HepG2 (cell line): Measurements from ENCODE around the gene CAT. TPM values are rescaled to one million over a fixed set of nuclear protein-coding genes. Genes with fewer than 3 reads are reported as not detected.

Source experiments
- ATAC-seq: fragments of 200-7000 bp; cut with Tn5 transposase; 3 replicates; pipeline ENCODE4 v1.9.1; 2020; ENCODE audit warnings: mild to moderate bottlenecking, moderate library complexity
- BruUV-seq: library from RNA; stranded (reverse); fragments of 400-500 nt; replicated peaks from 2 replicates; lab custom pipeline; 2021; lab: Mats Ljungman, UMichigan
- CTCF ChIA-PET: fragments of 300-600 bp; formaldehyde crosslinking; extraction: SDS; loops from one replicate; lab custom pipeline; 2021; ENCODE audit warnings: low total read pairs, inconsistent platforms, low intra/inter-chr PET ratio; lab: Yijun Ruan, JAX
- POLR2A ChIA-PET: fragments of 350-600 bp; sonication (Branson Sonifier 250); formaldehyde crosslinking; loops from one replicate; lab custom pipeline; 2020; ENCODE audit warnings: antibody characterized with exemption, inconsistent platforms; lab: Yijun Ruan, JAX
- DNase-seq: peaks from one replicate; pipeline ENCODE4 v3.0.0-alpha.2; 2015; ENCODE audit warnings: low spot score
- FAIRE-seq: peaks from 3 replicates; lab custom pipeline; 2011; peaks lifted over from hg19 to GRCh38; lab: Jason Lieb, UNC
- H2AFZ ChIP-seq: one replicate; pipeline ENCODE4 v1.6.1; 2011; ENCODE audit warnings: low read length, inconsistent platforms
- H3K27ac ChIP-seq: fragments of 300-600 bp; 3 replicates; pipeline ENCODE4 v1.8.0; 2011; ENCODE audit warnings: mixed run types, mild to moderate bottlenecking, mixed read lengths, low read length, inconsistent platforms; ENCODE audit not compliant: insufficient read depth; ENCODE audit errors: extremely low read length
- H3K27me3 ChIP-seq, 2 experiments: fragments of 200-600 bp in 1 of 2; 2 replicates in 1 of 2; 3 replicates in 1 of 2; pipeline versions ENCODE4 v1.6.0 to v1.8.0; 2011; ENCODE audit warnings: low read length in 2 of 2, mild to moderate bottlenecking in 2 of 2, moderate library complexity in 2 of 2, inconsistent platforms in 1 of 2; ENCODE audit not compliant: insufficient read depth in 2 of 2, control insufficient read depth in 1 of 2
- H3K36me3 ChIP-seq, 2 experiments: fragments of 200-600 bp in 1 of 2; replicated peaks in 1 of 2; 2 replicates in 1 of 2; 3 replicates in 1 of 2; pipeline versions ENCODE4 v1.5.1 to v1.8.0; 2011; ENCODE audit warnings: low read length in 2 of 2, inconsistent platforms in 1 of 2; ENCODE audit not compliant: insufficient read depth in 2 of 2, control insufficient read depth in 1 of 2
- H3K4me1 ChIP-seq: 2 replicates; pipeline ENCODE4 v1.5.1; 2012; ENCODE audit warnings: low read length, inconsistent platforms; ENCODE audit not compliant: insufficient read depth
- H3K4me2 ChIP-seq: 2 replicates; pipeline ENCODE4 v1.6.0; 2011; ENCODE audit warnings: low read depth, low read length, inconsistent platforms
- H3K4me3 ChIP-seq, 3 experiments: fragments of 200-600 bp in 1 of 3; sonication (generic), shearing (Covaris generic) in 1 of 3; replicated peaks in 1 of 3; 2 replicates each; pipeline ENCODE4 v1.5.1; 2011 to 2016; ENCODE audit warnings: low read length in 3 of 3, inconsistent platforms in 2 of 3, low read depth in 2 of 3, mild to moderate bottlenecking in 2 of 3, control low read depth in 1 of 3, mixed read lengths in 1 of 3; ENCODE audit not compliant: insufficient read depth in 1 of 3
- H3K79me2 ChIP-seq: one replicate; pipeline ENCODE4 v1.6.1; 2011; ENCODE audit warnings: low read length, inconsistent platforms; ENCODE audit not compliant: insufficient read depth
- H3K9ac ChIP-seq: 2 replicates; pipeline ENCODE4 v1.6.0; 2011; ENCODE audit warnings: mild to moderate bottlenecking, low read depth, low read length, inconsistent platforms; ENCODE audit not compliant: insufficient read depth
- H3K9me3 ChIP-seq: 2 replicates; pipeline ENCODE4 v1.5.1; 2012; ENCODE audit warnings: mild to moderate bottlenecking, low read length
- H4K20me1 ChIP-seq: 2 replicates; pipeline ENCODE4 v1.6.0; 2011; ENCODE audit warnings: inconsistent platforms, mild to moderate bottlenecking, low read length, moderate library complexity; ENCODE audit not compliant: insufficient read depth
- CEBPG ChIP-seq: IDR thresholded peaks from 2 replicates; pipeline ENCODE4 v1.6.1; 2016
- ELF3 ChIP-seq: IDR thresholded peaks from 2 replicates; pipeline ENCODE4 v1.6.1; 2016; ENCODE audit warnings: missing genetic modification reagents, missing compliant biosample characterization
- MAFK ChIP-seq, 2 experiments: IDR thresholded peaks in 1 of 2; conservative IDR thresholded peaks in 1 of 2; 2 replicates each; pipeline ENCODE4 v1.6.1; 2011; ENCODE audit warnings: improper control_type of control experiment in 2 of 2, low read length in 2 of 2
- RFXANK ChIP-seq: IDR thresholded peaks from 2 replicates; pipeline ENCODE4 v1.6.1; 2016
- STAT5B ChIP-seq: sonication (generic); formaldehyde crosslinking; IDR thresholded peaks from 2 replicates; pipeline ENCODE4 v1.4.0; 2020; ENCODE audit warnings: missing genetic modification reagents
- YEATS2 ChIP-seq: sonication (generic); formaldehyde crosslinking; IDR thresholded peaks from 2 replicates; pipeline ENCODE4 v1.4.0; 2020; ENCODE audit warnings: missing genetic modification reagents, borderline replicate concordance
- ZFYVE20 ChIP-seq: sonication (generic); formaldehyde crosslinking; IDR thresholded peaks from 2 replicates; pipeline ENCODE4 v1.8.0; 2023; ENCODE audit warnings: low read depth, mild to moderate bottlenecking, moderate library complexity, missing genetic modification reagents, borderline replicate concordance
- ZNF563 ChIP-seq: sonication (generic); formaldehyde crosslinking; IDR thresholded peaks from 2 replicates; pipeline ENCODE4 v1.8.0; 2022; ENCODE audit warnings: mild to moderate bottlenecking, moderate library complexity, missing genetic modification reagents
- ZNF615 ChIP-seq: sonication (generic); formaldehyde crosslinking; IDR thresholded peaks from 2 replicates; pipeline ENCODE4 v1.5.0; 2020; ENCODE audit warnings: mild to moderate bottlenecking, missing genetic modification reagents, borderline replicate concordance
- ZNF616 ChIP-seq: sonication (generic); formaldehyde crosslinking; IDR thresholded peaks from 2 replicates; pipeline ENCODE4 v1.5.0; 2020; ENCODE audit warnings: low read depth, mild to moderate bottlenecking, missing genetic modification reagents
- ZNF777 ChIP-seq: sonication (generic); formaldehyde crosslinking; IDR thresholded peaks from 2 replicates; pipeline ENCODE4 v1.4.0; 2020; ENCODE audit warnings: missing genetic modification reagents
- in situ Hi-C: cut with HindIII; loops from 2 replicates; pipeline ENCODE4 v1.10.0; 2017; ENCODE audit warnings: low pct_unique_long_range_greater_than_20kb; ENCODE audit not compliant: extremely low pct_ligation_motif_present
- intact Hi-C: fragments of 100-400 bp; cut with micrococcal nuclease; formaldehyde crosslinking; loops from one replicate; pipeline ENCODE4 v1.10.0; 2022; ENCODE audit not compliant: unreplicated experiment
- polyA plus RNA-seq, 8 experiments: library from polyadenylated mRNA; depleted of rRNA in 3 of 8; stranded (reverse) in 7 of 8; unstranded in 1 of 8; fragments of >200 nt; fragmentation: Illumina TruSeq in 4 of 8; extraction: Trizol in 4 of 8; gene quantifications; 2 replicates each; pipeline versions ENCODE4 v1.2.1 to v1.2.3, GENCODE V29; 2011 to 2016; ENCODE audit warnings: low read depth in 4 of 8, missing spikeins in 1 of 8, mixed read lengths in 1 of 8; ENCODE audit not compliant: insufficient read depth in 1 of 8
- total RNA-seq, 5 experiments: library from RNA; depleted of rRNA; stranded (reverse); fragments of >200 nt; fragmentation: Illumina TruSeq; extraction: Trizol; gene quantifications; 2 replicates each; pipeline ENCODE4 v1.2.3, GENCODE V29; 2016; ENCODE audit warnings: low read depth in 1 of 5
- TF ChIP-seq, protein P1 (sequence below): sonication (generic); formaldehyde crosslinking; IDR thresholded peaks from 2 replicates; pipeline ENCODE4 v1.4.0; 2020; ENCODE audit warnings: missing genetic modification reagents
- TF ChIP-seq, protein P2 (sequence below): IDR thresholded peaks from 2 replicates; pipeline ENCODE4 v1.6.1; 2016
- TF ChIP-seq, protein P3 (sequence below): sonication (generic); formaldehyde crosslinking; IDR thresholded peaks from 2 replicates; pipeline ENCODE4 v1.4.0; 2020; ENCODE audit warnings: low read depth, missing genetic modification reagents
- TF ChIP-seq, protein P4 (sequence below): IDR thresholded peaks from 2 replicates; pipeline ENCODE4 v1.6.1; 2012; ENCODE audit warnings: low read depth, low read length, improper control_type of control experiment
- TF ChIP-seq, protein P5 (sequence below): sonication (generic); formaldehyde crosslinking; IDR thresholded peaks from 2 replicates; pipeline ENCODE4 v1.4.0; 2020; ENCODE audit warnings: missing genetic modification reagents

Gene CAT
- total and polyA plus RNA-seq, 2 of the 13 experiments (the other 11 are each of a cell fraction or from before 2014, with no cell fraction given), result 107 to 136 TPM

DNA sequence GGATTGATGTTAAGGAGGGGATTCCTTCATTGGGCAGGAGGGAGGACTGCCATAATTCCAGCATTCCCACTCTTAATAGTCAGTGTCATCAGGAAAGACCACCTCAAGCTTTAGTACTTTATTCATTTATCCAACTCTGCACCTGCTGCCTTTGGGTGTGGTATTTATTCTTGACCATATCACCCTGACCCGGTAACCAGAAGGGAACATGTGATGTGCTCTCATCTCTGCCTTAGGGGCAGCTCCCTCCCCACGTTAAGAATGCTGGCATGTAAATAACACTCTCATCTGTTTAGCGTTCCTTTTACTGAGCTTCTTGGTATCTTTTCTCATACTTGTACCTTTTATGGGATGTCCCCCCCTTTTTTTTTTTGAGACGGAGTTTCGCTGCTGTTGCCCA is 7.7 kb downstream of the CAT start (continued):
- TF ChIP-seq, protein P1, sequence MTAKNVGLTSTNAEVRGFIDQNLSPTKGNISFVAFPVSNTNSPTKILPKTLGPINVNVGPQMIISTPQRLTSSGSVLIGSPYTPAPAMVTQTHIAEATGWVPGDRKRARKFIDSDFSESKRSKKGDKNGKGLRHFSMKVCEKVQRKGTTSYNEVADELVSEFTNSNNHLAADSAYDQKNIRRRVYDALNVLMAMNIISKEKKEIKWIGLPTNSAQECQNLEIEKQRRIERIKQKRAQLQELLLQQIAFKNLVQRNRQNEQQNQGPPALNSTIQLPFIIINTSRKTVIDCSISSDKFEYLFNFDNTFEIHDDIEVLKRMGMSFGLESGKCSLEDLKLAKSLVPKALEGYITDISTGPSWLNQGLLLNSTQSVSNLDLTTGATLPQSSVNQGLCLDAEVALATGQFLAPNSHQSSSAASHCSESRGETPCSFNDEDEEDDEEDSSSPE (CRISPR knock-in tag), result no peak
- TF ChIP-seq, protein P2, sequence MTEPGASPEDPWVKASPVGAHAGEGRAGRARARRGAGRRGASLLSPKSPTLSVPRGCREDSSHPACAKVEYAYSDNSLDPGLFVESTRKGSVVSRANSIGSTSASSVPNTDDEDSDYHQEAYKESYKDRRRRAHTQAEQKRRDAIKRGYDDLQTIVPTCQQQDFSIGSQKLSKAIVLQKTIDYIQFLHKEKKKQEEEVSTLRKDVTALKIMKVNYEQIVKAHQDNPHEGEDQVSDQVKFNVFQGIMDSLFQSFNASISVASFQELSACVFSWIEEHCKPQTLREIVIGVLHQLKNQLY (CRISPR knock-in tag), result no peak
- TF ChIP-seq ZNF616 (CRISPR knock-in tag) (no peak), YEATS2 (CRISPR knock-in tag) (no peak), ZNF563 (CRISPR knock-in tag) (no peak)

DNA sequence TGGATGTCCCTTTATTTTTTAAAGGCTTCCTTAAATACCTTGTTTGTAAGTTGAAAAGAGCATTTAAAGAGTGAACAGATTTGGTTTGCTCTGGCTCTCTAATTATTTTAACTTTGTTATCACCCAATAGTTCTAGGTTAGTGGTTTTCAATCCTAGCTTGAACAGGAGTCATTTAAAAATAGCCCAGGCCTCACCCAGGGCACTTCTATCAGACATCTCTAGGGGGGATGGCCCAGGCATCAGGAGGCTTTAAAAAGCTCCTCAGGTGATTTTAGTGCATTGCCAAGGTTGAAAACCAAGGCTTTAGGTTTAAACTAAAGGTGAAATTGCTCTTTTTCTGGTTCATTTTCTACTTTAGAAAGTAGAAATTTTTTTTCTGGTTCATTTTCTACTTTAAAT is 8.3 kb downstream of the CAT start:
- Histone ChIP-seq H3K9ac (no peak overlapping the region), H3K9me3 (no peaks in the 10 kb centered on the region), H3K4me3 (no peak overlapping the region), H3K36me3 (peaks cover 11 to 34% of the 10 kb centered on the region in 2 experiments), H3K4me1 (peaks cover 23% of the 10 kb centered on the region), H4K20me1 (peaks cover 5% of the 10 kb centered on the region; the same call in 1 of the 2 replicates), H3K79me2 (peaks cover 59% of the 10 kb centered on the region), H2AFZ (no peak overlapping the region), H3K27ac (no peak overlapping the region), H3K27me3 (no peaks in the 10 kb centered on the region), H3K4me2 (no peak overlapping the region)
- BruUV-seq, result no TSS peak
- in situ Hi-C loops, result no loop called here
- ChIA-PET POLR2A (no interaction called here), CTCF (no interaction called here)
- ATAC-seq (no peak), DNase-seq (no peak), FAIRE-seq (no peak)
- intact Hi-C loops, result no loop called here
- TF ChIP-seq, protein P3, sequence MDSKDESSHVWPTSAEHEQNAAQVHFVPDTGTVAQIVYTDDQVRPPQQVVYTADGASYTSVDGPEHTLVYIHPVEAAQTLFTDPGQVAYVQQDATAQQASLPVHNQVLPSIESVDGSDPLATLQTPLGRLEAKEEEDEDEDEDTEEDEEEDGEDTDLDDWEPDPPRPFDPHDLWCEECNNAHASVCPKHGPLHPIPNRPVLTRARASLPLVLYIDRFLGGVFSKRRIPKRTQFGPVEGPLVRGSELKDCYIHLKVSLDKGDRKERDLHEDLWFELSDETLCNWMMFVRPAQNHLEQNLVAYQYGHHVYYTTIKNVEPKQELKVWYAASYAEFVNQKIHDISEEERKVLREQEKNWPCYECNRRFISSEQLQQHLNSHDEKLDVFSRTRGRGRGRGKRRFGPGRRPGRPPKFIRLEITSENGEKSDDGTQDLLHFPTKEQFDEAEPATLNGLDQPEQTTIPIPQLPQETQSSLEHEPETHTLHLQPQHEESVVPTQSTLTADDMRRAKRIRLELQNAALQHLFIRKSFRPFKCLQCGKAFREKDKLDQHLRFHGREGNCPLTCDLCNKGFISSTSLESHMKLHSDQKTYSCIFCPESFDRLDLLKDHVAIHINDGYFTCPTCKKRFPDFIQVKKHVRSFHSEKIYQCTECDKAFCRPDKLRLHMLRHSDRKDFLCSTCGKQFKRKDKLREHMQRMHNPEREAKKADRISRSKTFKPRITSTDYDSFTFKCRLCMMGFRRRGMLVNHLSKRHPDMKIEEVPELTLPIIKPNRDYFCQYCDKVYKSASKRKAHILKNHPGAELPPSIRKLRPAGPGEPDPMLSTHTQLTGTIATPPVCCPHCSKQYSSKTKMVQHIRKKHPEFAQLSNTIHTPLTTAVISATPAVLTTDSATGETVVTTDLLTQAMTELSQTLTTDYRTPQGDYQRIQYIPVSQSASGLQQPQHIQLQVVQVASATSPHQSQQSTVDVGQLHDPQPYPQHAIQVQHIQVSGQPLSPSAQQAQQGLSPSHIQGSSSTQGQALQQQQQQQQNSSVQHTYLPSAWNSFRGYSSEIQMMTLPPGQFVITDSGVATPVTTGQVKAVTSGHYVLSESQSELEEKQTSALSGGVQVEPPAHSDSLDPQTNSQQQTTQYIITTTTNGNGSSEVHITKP (CRISPR knock-in tag), result no peak
- no peak for TF ChIP-seq STAT5B
- no peak for TF ChIP-seq ELF3 (CRISPR knock-in tag)
- TF ChIP-seq MAFK (conservative IDR thresholded peaks at IDR 0.05 in 1 of 2, IDR thresholded peaks at IDR 0.05 in 1 of 2; ENCODE audit: low read length in 2 of 2), result no peak
- no peak for TF ChIP-seq CEBPG (CRISPR knock-in tag)
- TF ChIP-seq ZNF615, result no peak
- TF ChIP-seq ZFYVE20 (CRISPR knock-in tag), result no peak
- TF ChIP-seq, protein P4, sequence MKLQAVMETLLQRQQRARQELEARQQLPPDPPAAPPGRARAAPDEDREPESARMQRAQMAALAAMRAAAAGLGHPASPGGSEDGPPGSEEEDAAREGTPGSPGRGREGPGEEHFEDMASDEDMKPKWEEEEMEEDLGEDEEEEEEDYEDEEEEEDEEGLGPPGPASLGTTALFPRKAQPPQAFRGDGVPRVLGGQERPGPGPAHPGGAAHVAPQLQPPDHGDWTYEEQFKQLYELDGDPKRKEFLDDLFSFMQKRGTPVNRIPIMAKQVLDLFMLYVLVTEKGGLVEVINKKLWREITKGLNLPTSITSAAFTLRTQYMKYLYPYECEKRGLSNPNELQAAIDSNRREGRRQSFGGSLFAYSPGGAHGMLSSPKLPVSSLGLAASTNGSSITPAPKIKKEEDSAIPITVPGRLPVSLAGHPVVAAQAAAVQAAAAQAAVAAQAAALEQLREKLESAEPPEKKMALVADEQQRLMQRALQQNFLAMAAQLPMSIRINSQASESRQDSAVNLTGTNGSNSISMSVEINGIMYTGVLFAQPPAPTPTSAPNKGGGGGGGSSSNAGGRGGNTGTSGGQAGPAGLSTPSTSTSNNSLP, result no peak
- TF ChIP-seq ZNF777 (CRISPR knock-in tag), result no peak
- no peak for TF ChIP-seq RFXANK
- TF ChIP-seq, protein P5, sequence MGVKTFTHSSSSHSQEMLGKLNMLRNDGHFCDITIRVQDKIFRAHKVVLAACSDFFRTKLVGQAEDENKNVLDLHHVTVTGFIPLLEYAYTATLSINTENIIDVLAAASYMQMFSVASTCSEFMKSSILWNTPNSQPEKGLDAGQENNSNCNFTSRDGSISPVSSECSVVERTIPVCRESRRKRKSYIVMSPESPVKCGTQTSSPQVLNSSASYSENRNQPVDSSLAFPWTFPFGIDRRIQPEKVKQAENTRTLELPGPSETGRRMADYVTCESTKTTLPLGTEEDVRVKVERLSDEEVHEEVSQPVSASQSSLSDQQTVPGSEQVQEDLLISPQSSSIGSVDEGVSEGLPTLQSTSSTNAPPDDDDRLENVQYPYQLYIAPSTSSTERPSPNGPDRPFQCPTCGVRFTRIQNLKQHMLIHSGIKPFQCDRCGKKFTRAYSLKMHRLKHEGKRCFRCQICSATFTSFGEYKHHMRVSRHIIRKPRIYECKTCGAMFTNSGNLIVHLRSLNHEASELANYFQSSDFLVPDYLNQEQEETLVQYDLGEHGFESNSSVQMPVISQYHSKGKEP (CRISPR knock-in tag), result no peak
